Sigmoid colon (tissue), 3 donors: Measurements from ENCODE around the gene THSD7B.

Experiments used
- CTCF ChIP-seq, 4 experiments: fragments of 450-650 bp in 3 of 4; fragments of 200-600 bp in 1 of 4; IDR thresholded peaks; one replicate each; pipeline ENCODE4 v1.5.1; 2016 to 2019; ENCODE audit warnings: antibody characterized with exemption in 4 of 4, mild to moderate bottlenecking in 3 of 4, moderate library complexity in 2 of 4
- POLR2A ChIP-seq, 2 donors: fragments of 450-650 bp; IDR thresholded peaks; one replicate each; pipeline ENCODE4 v1.6.1; 2016; ENCODE audit warnings: antibody characterized with exemption in 2 of 2, mild to moderate bottlenecking in 2 of 2, moderate library complexity in 2 of 2

DNA sequence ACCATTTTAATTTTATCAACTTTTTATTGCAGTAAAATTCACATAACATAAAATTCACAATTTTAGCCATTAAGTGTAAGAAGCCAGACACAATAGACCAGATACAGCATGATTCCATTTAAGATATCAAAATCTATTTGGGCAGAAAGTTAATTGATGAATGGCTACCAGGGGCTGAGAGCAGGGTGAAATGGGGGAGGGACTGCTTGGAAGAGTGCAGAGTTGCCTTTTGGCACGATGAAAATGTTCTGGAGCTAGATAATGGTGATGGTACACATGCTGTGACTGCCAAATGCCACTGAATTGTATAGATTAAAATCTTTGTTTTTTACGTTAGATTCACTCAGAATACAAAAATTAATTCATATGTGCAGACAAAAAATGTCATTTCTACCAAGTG, 909.6 kb downstream of the THSD7B start:
- no peak for TF ChIP-seq CTCF (IDR thresholded peaks at IDR 0.05)
- TF ChIP-seq POLR2A (IDR thresholded peaks at IDR 0.05) = no peak
